GM13976 (cell line): ENCODE measurements around the gene NNT.

ENCODE experiments used
- DNase-seq: peaks from one replicate; pipeline ENCODE4 v3.0.0; 2012; ENCODE audit warnings: low spot score
- CTCF ChIP-seq: IDR thresholded peaks from 2 replicates; pipeline ENCODE4 v1.5.1; 2012; ENCODE audit warnings: borderline replicate concordance, mild to moderate bottlenecking; ENCODE audit not compliant: insufficient read depth; ENCODE audit errors: extremely low read depth, missing control alignments, control extremely low read depth
- in situ Hi-C: fragments of 300-500 bp; cut with MboI; formaldehyde crosslinking; loops from one replicate; pipeline ENCODE4 v1.12.0; 2022; ENCODE audit warnings: low sequenced_read_pairs, mixed read lengths, inconsistent platforms; ENCODE audit not compliant: unreplicated experiment

NNT gene

GRCh38 chr5:43582082-43583005 is 20.6 kb upstream of the NNT start:
- no peak for TF ChIP-seq CTCF
- in situ Hi-C loops, result no loop called here
- DNase-seq, result no peak

- in situ Hi-C loops, result no loop called here
- no peak for TF ChIP-seq CTCF
- no peak for DNase-seq
Measured at GRCh38 chr5:43583724-43584123, 19.3 kb upstream of the NNT start.

- in situ Hi-C loops, result no loop called here
- TF ChIP-seq CTCF, result no peak
- DNase-seq, result no peak
Measured at GRCh38 chr5:43584166-43584699, 18.7 kb upstream of the NNT start.

GRCh38 chr5:43588842-43589241 is 14.1 kb upstream of the NNT start:
- no peak for DNase-seq
- no peak for TF ChIP-seq CTCF
- in situ Hi-C loops, result no loop called here

GRCh38 chr5:43589310-43589709 is 13.7 kb upstream of the NNT start:
- TF ChIP-seq CTCF, result no peak
- DNase-seq, result no peak
- in situ Hi-C loops, result no loop called here

- in situ Hi-C loops, result no loop called here
- no peak for TF ChIP-seq CTCF
- no peak for DNase-seq
Measured at GRCh38 chr5:43590700-43591099, 12.3 kb upstream of the NNT start.
